Stimulated activated CD8-positive, alpha-beta memory T cell treated with anti-CD3 and anti-CD28 coated beads, Interleukin-12 subunit alpha, Interleukin-12 subunit beta, amount 100 ng/mL, for 24 hours (primary cell): ENCODE measurements around the gene OR2Y1.
"Not testable (repeated sequence)": the region's sequence is repeated elsewhere in the genome, so short reads cannot be mapped to it uniquely, and the experiment has no call there.

Experiments used
- DNase-seq: peaks from one replicate; pipeline ENCODE4 v3.0.0-alpha.2; 2020; ENCODE audit errors: extremely low read depth

OR2Y1 gene

DNA sequence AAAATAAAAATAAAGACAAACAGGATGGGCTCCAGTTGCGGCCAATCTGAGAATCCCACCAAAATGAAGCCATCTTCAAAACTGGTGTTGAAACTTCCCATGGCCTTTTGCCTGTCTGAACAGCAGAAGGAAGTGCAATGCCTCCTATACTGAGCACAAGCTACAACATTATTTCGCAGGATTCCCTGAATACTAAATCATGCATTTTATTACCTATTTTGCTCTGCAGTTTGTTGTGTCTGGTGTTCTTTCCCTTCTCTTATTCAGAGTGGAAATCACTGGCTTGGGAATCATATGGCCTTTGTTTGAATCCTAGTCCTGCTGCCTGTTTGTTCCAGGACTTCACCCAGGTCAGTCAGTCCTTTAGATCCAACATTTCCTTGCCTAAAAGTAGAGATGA lies at the start of gene OR2Y1:
OR2Y1 (minus strand) TSS at position 101 of the 400 bp plus-strand sequence; CDS start at position 101, 0 bp downstream.
- DNase-seq, result no peak

DNA sequence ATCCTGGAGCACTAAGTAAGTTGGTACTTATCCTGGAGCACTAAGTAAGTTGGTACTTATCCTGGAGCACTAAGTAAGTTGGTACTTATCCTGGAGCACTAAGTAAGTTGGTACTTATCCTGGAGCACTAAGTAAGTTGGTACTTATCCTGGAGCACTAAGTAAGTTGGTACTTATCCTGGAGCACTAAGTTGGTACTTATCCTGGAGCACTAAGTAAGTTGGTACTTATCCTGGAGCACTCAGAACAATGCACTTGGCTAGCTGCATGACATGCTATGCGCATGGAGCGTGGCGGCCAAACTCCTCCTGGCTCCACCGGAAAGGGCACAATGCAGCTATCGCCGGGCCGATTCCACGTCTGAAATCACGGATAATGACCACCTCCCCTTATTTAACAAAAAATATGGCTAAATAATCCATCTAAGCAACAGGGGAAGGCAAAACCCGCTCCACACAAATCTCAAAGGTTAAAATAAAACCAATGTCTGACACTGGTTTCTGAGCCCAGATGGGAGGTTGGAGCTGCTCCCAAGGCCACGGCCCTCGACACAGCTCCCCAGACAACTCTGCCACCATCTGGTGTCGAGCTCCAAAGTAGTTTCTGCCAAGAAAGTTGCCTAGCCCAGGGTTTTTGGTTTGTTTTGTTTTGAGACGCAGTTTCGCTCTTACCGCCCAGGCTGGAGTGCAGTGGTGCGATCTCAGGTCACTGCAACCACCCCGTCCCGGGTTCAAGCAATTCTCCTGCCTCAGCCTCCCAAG lies 49.0 kb upstream of the OR2Y1 start:
- DNase-seq, result not testable (repeated sequence)

DNA sequence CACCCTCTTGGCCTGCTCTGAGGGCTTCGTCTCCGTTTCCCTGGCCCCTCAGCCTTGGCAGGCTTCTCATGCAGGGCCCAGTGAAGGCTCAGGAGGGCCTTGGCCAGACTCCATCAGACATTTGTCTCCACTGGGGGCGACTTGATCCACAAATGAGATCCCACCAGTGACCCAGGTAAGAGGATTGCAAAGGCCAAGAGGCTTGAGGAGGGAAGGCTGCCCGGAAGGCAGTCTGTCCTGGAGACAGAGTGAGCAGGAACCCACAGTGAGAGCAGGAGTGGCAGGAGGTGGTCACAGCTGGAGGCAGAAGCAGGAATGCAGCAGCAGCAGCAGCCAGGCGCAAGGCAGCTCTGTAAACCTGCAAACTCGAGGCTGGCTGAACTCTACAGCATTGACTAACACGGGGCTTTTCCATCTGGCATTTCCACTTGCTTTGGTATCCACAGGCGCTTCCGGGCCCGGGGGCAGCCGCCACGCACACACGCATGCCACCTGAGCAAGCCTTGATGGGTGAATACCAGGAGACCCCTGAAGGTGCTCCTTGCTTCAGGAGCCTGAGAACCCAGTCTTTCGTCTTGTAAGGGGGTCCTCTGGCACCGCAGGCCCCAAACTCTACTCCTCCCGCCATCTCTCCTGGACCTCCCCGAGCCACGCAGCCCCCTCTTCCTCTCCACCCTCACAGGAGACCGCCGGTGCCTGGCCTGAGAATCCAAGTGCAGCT lies 48.0 kb upstream of the OR2Y1 start:
- DNase-seq, result no peak

DNA sequence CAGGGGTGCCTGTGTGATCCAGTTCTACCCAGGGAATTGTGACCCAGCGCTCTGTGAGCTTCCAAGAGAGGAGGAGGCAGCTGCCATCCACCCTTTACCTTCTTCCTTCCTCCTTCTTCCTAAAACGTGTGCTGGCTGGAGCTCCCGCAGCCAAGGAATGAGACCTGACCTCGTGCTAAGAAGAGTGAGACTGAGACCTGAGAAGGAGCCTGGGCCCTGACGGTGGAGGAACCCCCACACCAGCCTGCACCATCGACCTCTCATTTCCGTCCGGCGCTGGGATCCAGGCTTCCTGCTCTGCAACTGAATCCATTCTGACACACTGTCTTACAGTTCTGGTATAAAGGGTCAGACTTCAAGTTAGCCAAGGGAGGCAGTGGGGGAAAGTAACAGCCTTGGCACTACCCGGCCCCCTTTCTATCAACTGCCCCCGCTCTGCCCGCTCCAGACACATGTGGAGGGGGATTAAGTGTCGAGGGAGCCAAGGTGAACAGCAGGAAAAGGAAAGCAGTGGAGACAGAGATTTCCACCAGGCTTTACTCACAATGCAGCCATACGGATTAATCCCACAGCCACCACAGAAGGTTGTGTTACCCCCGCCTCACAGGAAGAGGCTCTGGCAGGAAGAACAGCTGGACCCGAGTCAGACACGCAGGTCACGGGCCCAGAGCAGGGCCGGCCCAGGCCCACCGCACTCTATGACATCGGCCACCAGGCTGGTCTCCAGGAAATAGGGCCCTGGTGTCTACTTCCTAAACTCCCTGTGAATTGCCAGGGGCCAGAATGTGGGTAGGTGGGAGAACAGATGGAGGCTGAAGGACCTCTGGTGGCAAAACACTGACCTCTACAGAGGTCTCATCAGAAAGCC lies 46.9 kb upstream of the OR2Y1 start:
- no peak for DNase-seq

DNA sequence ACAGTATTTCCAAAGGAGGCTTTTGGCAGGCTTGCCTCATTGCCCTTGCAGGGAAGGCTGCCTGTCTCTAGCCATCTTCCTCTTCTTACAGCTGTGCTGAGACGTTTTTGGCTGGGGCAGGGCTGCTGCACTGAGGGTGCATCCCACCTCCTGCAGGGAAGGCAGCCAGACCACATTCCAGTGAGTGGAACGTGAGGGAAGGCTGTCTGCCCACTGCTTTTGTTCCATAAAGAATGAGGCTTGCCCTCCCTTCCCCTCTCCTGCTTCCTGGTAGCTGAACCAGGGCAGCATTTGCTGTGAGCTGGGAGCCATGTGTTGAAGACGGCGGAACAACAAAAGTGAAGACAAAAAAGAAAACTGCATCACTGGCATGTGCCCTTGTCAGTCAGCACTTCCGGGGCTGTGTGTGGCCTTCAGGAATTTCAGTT lies 46.0 kb upstream of the OR2Y1 start:
- no peak for DNase-seq

- no peak for DNase-seq
Measured at GRCh38 chr5:180785121-180785781, 45.4 kb upstream of the OR2Y1 start.

GRCh38 chr5:180784497-180785097 lies 44.7 kb upstream of the OR2Y1 start:
- DNase-seq, result peak; percentile 17

GRCh38 chr5:180783340-180784052 lies 43.6 kb upstream of the OR2Y1 start:
- DNase-seq, result no peak

GRCh38 chr5:180782748-180783147 lies 42.9 kb upstream of the OR2Y1 start:
- DNase-seq, result no peak

DNA sequence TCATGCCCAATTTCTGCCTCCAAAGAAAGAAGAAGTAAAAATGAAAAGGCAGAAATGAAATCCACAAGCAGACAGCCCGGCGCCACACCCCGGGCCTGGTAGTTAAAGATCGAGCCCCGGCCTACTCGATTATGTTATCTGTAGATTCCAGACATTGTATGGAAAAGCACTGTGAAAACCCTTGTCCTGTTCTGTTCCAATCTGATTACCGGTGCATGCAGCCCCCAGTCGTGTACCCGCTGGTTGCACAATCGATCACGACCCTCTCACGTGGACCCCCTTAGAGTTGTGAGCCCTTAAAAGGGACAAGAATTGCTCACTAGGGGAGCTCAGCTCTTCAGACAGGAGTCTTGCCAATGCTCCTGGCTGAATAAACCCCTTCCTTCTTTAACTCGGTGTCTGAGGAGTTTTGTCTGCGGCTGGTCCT lies 42.1 kb upstream of the OR2Y1 start:
- DNase-seq, result not testable (repeated sequence)

DNA sequence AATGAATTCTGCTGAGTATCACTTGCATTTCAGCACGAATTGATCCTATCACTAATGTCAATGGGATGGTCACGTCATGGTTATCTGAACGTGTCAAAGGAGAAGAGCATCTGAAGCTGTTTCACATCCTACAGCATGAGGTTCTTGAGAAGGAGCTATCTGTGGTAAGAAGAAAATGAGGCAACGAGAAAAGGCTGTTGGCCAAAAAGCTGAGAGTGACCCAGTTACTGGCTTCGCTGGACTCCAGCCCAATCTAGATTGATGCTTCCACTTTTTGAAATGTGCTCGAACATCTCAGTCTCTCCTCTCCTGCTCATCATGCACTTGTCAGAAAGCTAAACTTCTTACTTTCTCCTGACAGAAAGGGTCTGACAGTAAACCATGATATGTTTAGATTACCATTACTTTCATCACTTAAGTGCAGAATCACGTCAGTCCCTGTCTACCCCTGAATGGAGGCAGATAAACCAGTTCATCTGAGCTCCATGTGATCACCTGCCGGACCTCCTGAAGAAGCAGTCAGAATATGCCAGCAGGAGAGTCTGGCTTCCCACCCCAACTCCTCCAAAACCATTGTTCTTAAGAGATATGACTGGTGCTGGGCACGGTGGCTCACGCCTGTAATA lies 40.2 kb upstream of the OR2Y1 start:
- no peak for DNase-seq

- DNase-seq, result no peak
Measured at GRCh38 chr5:180777475-180777874, 37.6 kb upstream of the OR2Y1 start.

- DNase-seq, result no peak
Measured at GRCh38 chr5:180776376-180776775, 36.5 kb upstream of the OR2Y1 start.

DNA sequence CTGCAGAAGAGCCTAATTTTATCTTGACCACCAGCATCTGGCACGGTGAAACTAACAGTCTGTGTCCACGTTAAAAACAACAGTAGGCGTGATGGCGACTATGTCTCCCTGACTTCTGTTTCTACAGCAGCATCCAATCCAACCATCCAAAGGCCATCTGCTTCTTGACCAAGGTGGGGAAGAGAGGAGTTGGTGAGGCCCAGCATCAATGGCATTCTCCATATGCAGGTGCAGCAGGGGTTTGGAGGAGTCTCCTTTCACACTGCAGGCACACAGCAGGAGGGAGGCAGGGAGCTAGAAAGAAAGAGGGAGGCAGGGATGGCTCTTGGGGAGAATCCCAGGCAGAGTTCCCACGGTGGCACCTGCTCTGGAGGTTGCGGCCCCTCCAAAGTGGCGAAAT lies 35.8 kb upstream of the OR2Y1 start:
- DNase-seq, result no peak

- DNase-seq, result no peak
Measured at GRCh38 chr5:180771839-180772238, 32.0 kb upstream of the OR2Y1 start.

DNA sequence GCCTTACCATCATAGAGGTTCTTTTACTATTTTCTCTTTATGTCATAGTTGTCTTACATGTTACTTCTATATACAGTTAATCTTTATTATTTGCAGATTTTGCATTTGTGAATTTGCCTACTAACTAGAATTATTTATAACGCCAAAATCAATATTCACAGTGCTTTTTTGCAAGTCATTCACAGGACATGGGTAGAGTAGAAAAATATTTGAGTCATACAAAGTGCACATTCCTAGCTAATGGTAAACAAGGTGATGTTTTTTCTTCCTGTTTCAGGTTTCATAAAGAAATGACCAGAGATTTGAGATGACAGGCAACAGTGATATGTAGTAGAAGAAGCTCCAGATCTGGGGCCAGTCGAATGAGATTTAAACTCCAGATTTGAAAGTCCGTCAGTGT lies 30.0 kb upstream of the OR2Y1 start:
- DNase-seq, result no peak

- DNase-seq, result no peak
Measured at GRCh38 chr5:180755601-180756000, 15.7 kb upstream of the OR2Y1 start.

DNA sequence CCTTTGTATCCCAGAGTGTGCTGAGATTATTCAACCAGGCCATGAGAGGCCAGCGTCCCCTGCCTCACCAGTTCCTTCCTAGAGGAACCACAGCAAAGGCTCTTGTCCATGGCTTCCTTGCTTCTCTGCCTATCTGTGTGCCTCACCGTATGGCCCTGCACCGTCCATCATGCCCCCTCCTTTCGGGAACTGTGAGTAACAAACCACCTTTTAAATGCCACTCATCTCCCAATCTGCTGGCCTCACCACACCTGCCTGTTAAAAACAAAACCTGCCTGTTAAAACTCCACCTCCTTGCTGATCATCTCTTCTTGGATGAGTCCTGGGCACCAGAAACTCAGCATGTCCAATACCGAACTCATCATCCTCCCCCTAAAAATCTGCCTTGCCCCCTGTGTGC lies 4.4 kb upstream of the OR2Y1 start:
- no peak for DNase-seq

DNA sequence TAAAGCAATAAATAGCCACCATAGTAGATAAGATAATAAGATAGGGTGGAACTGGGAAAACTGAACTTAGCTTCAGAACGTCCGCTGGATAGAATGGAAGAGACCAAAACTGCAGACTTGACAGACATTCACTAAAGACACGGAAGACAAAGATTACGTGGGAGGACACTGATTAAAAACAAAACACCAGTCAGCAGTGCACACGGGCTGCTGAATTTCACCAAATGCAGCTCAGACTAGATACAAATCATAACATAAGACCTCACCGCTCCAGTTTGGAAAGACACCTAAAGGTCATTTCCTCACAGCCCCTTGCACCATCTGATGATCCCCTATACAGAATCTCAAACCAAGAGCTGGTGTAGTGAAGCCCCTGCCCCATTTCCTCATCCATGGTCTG lies 2.9 kb upstream of the OR2Y1 start:
- no peak for DNase-seq

DNA sequence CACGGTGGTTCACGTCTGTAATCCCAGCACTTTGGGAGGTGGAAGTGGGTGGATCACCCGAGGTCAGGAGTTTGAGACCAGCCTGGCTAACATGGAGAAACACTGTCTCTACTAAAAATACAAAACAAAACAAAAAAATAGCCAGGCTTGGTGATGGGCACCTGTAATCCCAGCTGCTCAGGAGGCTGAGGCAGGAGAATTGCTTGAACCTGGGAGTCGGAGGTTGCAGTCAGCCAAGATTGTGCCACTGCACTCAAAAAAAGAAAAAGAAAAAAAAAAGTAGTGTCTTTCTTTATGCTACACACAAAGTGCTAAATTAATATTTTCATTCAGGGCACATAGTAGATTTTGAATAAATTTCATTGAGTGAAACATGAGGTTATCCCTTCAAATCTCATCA lies 1.1 kb upstream of the OR2Y1 start:
- DNase-seq, result not testable (repeated sequence)
